SU-DHL-6 (cell line): Measurements from ENCODE around the gene PA2G4.

Source experiments
- EZH2phosphoT487 ChIP-seq: fragments of 200-600 bp; sonication (generic), shearing (Covaris generic); conservative IDR thresholded peaks from 2 replicates; pipeline ENCODE4 v1.6.1; 2018; ENCODE audit warnings: mild to moderate bottlenecking, antibody characterized with exemption, low read length, moderate library complexity, mixed read lengths
- TF ChIP-seq, protein P1 (sequence below): fragments of 200-600 bp; sonication (generic); IDR thresholded peaks from one replicate; pipeline ENCODE4 v1.5.1; 2017; ENCODE audit warnings: antibody characterized with exemption, mild to moderate bottlenecking, low read length, moderate library complexity; ENCODE audit not compliant: insufficient read depth, poor library complexity, severe bottlenecking

GRCh38 chr12:56160193-56160763, 55.9 kb downstream of the PA2G4 start:
- TF ChIP-seq, protein P1, sequence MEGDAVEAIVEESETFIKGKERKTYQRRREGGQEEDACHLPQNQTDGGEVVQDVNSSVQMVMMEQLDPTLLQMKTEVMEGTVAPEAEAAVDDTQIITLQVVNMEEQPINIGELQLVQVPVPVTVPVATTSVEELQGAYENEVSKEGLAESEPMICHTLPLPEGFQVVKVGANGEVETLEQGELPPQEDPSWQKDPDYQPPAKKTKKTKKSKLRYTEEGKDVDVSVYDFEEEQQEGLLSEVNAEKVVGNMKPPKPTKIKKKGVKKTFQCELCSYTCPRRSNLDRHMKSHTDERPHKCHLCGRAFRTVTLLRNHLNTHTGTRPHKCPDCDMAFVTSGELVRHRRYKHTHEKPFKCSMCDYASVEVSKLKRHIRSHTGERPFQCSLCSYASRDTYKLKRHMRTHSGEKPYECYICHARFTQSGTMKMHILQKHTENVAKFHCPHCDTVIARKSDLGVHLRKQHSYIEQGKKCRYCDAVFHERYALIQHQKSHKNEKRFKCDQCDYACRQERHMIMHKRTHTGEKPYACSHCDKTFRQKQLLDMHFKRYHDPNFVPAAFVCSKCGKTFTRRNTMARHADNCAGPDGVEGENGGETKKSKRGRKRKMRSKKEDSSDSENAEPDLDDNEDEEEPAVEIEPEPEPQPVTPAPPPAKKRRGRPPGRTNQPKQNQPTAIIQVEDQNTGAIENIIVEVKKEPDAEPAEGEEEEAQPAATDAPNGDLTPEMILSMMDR: no peak
- no peak for TF ChIP-seq EZH2phosphoT487
